Adrenal gland (tissue), 5 donors: ENCODE data around the gene SLC30A3.

Experiments
- CTCF ChIP-seq, 6 experiments: fragments of 450-650 bp in 4 of 6; fragments of 200-600 bp in 2 of 6; sonication (generic) in 1 of 6; IDR thresholded peaks; 1 replicate in 5 of 6; 2 replicates in 1 of 6; pipeline versions ENCODE4 v1.5.1 to v1.8.0; 2016 to 2021; ENCODE audit warnings: antibody characterized with exemption in 6 of 6, mild to moderate bottlenecking in 2 of 6, moderate library complexity in 1 of 6
- POLR2A ChIP-seq, 2 donors: fragments of 450-650 bp; IDR thresholded peaks; one replicate each; pipeline ENCODE4 v1.6.1; 2017; ENCODE audit warnings: antibody characterized with exemption in 2 of 2, mild to moderate bottlenecking in 2 of 2, moderate library complexity in 1 of 2
- donor health status: DM: no; HTN: no; CAD: no.

- TF ChIP-seq CTCF (IDR thresholded peaks at IDR 0.05) (no peak), POLR2A (IDR thresholded peaks at IDR 0.05) (no peak)
Measured at GRCh38 chr2:27270670-27271069, 7.8 kb upstream of the SLC30A3 start.
